Measurements from ENCODE around the gene ABCA7. TPM values are rescaled to one million over a fixed set of nuclear protein-coding genes. Genes with fewer than 3 reads are reported as not detected.

Gene ABCA7
- total RNA-seq, 4 donors from 2014 or later, result 6.0 to 20.0 (median 15.0) TPM

DNA sequence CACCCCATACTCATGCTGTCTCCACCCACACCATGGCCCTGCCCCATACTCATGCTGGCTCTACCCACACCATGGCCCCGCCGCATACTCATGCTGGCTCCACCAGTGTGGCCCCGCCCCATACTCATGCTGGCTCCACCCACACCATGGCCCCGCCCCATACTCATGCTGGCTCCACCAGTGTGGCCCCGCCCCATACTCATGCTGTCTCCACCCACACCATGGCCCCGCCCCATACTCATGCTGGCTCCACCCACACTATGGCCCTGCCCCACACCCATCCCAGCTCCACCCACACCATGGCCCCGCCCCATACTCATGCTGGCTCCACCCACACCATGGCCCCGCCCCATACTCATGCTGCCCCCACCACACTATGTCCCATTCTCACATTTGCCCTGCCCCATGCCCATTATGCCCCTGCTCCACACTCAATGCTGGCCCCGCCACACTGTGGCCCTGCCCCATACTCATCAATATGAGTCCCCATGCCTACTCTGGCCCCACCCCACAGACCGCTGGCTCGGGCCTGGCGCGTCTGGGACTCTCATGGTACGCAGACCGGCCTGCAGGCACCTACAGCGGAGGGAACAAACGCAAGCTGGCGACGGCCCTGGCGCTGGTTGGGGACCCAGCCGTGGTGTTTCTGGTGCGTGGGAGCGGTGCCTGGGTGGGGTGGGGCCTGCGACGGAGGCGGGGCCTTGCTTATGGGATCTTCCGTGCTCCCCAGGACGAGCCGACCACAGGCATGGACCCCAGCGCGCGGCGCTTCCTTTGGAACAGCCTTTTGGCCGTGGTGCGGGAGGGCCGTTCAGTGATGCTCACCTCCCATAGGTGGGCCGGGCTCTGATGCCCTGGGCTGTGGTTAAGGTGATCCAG, 23.4 kb downstream of the ABCA7 start:
- no peak for DNase-seq
- intact Hi-C loops (cut with DNase I; ENCODE audit: low total_unique reads), result no loop called here
- H3K4me1 ChIP-seq, result peaks cover 4 to 18% of the 10 kb centered on the region in 2 donors

DNA sequence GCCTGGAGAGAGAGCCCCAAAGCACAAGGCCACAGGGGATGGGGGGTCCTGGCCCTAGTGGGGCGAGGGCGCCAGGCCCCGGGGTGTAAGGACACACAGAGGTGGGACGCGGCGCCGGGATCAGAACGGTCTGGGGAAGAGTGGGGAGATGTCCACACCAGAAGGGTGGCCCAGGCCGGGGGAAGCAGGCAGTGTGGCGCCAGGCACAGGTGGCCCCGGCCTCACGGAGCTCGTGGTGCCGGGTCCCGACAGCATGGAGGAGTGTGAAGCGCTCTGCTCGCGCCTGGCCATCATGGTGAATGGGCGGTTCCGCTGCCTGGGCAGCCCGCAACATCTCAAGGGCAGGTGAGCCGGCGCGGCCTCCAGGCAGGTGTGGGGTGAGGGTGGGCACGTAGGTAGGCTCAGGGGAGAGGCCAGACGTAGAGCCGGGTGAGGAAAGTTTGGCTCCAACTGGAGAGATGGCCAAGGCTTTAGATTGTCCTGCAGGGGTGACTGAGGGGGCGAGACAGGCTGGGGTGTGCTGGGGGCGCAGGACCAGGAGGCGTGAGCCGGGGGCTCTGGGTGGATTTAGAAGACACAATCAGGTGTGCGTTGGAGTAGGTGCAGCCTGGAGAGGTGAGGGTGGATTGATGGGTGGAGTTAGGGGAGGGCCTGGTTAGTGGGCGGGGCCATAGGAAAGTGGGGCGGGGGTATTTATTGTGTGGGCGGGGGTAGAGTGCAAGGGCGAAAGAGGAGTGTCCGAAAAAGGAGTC, 24.2 kb downstream of the ABCA7 start:
- no peak for TF ChIP-seq POLR2A (IDR thresholded peaks at IDR 0.05)
- TF ChIP-seq, protein P1, sequence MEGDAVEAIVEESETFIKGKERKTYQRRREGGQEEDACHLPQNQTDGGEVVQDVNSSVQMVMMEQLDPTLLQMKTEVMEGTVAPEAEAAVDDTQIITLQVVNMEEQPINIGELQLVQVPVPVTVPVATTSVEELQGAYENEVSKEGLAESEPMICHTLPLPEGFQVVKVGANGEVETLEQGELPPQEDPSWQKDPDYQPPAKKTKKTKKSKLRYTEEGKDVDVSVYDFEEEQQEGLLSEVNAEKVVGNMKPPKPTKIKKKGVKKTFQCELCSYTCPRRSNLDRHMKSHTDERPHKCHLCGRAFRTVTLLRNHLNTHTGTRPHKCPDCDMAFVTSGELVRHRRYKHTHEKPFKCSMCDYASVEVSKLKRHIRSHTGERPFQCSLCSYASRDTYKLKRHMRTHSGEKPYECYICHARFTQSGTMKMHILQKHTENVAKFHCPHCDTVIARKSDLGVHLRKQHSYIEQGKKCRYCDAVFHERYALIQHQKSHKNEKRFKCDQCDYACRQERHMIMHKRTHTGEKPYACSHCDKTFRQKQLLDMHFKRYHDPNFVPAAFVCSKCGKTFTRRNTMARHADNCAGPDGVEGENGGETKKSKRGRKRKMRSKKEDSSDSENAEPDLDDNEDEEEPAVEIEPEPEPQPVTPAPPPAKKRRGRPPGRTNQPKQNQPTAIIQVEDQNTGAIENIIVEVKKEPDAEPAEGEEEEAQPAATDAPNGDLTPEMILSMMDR (IDR thresholded peaks at IDR 0.05 in 4 of 5, conservative IDR thresholded peaks at IDR 0.05 in 1 of 5), result no peak
- no peak overlapping the region for H3K4me3 ChIP-seq
- H3K9me3 ChIP-seq, result no peaks in the 10 kb centered on the region
- intact Hi-C loops (cut with DNase I; ENCODE audit: low total_unique reads) (no loop called here), in situ Hi-C loops (cut with MboI; ENCODE audit: low sequenced_read_pairs in 4 of 4) (no loop called here)
- ATAC-seq (no peak), DNase-seq (no peak)
- peaks cover 4 to 18% of the 10 kb centered on the region in 2 donors for H3K4me1 ChIP-seq
- peaks cover 0 to 8% of the 10 kb centered on the region in 2 donors for H3K36me3 ChIP-seq
- H3K27ac ChIP-seq, result no peak overlapping the region
- H3K27me3 ChIP-seq, result peaks cover 26 to 51% (median 37%) of the 10 kb centered on the region in 3 donors

More for the DNA sequence above, 23.4 kb downstream of the ABCA7 start:
- no peak for ATAC-seq
- H3K9me3 ChIP-seq, result peaks cover 0 to 6% (median 0%) of the 10 kb centered on the region in 3 donors
- TF ChIP-seq, protein P1 (IDR thresholded peaks at IDR 0.05 in 4 of 5, conservative IDR thresholded peaks at IDR 0.05 in 1 of 5), result no peak
- TF ChIP-seq POLR2A (IDR thresholded peaks at IDR 0.05), result no peak
- H3K27me3 ChIP-seq, result peaks cover 20 to 42% (median 29%) of the 10 kb centered on the region in 3 donors
- no peak overlapping the region for H3K4me3 ChIP-seq
- peaks cover 0 to 16% of the 10 kb centered on the region in 2 donors for H3K36me3 ChIP-seq
- in situ Hi-C loops (cut with MboI; ENCODE audit: low sequenced_read_pairs in 4 of 4), result no loop called here
- no peak overlapping the region for H3K27ac ChIP-seq

DNA sequence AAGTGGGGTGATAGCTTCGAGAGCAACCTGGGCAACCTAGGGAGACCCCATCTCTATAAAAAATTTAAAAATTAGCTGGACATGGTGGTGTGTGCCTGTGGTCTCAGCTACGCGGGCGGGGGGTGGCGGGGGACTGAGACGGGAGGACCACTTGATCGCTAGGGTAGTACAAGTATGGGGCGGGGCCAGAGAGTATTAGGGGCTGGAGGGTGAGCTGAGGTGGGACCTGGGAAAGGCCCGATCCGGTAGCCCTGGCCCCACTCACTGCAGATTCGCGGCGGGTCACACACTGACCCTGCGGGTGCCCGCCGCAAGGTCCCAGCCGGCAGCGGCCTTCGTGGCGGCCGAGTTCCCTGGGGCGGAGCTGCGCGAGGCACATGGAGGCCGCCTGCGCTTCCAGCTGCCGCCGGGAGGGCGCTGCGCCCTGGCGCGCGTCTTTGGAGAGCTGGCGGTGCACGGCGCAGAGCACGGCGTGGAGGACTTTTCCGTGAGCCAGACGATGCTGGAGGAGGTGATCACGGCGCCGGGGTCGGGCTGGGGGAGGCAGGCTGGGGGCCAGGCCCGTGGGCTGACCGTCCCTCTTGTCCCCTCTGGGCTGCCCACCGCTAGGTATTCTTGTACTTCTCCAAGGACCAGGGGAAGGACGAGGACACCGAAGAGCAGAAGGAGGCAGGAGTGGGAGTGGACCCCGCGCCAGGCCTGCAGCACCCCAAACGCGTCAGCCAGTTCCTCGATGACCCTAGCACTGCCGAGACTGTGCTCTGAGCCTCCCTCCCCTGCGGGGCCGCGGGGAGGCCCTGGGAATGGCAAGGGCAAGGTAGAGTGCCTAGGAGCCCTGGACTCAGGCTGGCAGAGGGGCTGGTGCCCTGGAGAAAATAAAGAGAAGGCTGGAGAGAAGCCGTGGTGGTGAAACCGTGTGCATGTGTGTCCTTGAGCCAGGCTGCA, 25.0 kb downstream of the ABCA7 start:
- intact Hi-C loops (cut with DNase I; ENCODE audit: low total_unique reads), result no loop called here
- TF ChIP-seq, protein P1 (IDR thresholded peaks at IDR 0.05 in 4 of 5, conservative IDR thresholded peaks at IDR 0.05 in 1 of 5), result peak; percentile 52 to 84 (median 64)
- no peak for TF ChIP-seq POLR2A (IDR thresholded peaks at IDR 0.05)
- peak; percentile 53 to 65 for ATAC-seq
- Histone ChIP-seq H3K27me3 (peaks cover 34 to 59% (median 45%) of the 10 kb centered on the region in 3 donors), H3K36me3 (no peaks in the 10 kb centered on the region), H3K4me3 (no peak overlapping the region), H3K27ac (no peak overlapping the region), H3K4me1 (peaks cover 4 to 18% of the 10 kb centered on the region in 2 donors), H3K9me3 (no peaks in the 10 kb centered on the region)
- in situ Hi-C loops (cut with MboI; ENCODE audit: low sequenced_read_pairs in 4 of 4), result no loop called here
- DNase-seq, result no peak

DNA sequence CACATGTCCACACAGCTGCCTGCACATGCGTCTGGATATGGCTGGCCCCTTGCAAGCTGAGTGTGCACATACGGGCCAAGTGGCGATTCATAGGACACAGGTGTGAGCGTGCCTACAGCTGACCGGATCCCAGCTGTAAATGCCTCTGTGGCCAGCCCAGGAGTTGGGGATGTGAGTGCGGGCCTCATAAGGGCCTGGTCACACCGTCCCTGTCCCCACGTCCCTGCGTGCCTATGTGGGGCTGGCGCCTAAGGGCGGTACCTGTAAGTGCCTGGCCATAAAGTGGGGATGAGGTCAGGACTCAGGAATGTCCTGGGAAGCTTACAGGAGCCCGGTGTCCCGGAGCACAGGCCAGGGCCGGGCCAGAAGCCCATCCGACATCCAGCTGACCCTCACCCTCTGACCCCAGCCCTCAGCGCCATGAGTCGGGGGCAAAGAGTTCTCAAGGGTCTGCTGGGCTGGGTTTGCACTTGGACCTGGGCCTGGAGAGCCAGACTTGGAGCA, 25.8 kb downstream of the ABCA7 start:
- TF ChIP-seq, protein P1 (IDR thresholded peaks at IDR 0.05 in 4 of 5, conservative IDR thresholded peaks at IDR 0.05 in 1 of 5), result no peak
- TF ChIP-seq POLR2A (IDR thresholded peaks at IDR 0.05), result no peak
- no peak overlapping the region for H3K4me3 ChIP-seq
- peaks cover 4 to 18% of the 10 kb centered on the region in 2 donors for H3K4me1 ChIP-seq
- no peak overlapping the region for H3K27ac ChIP-seq
- H3K36me3 ChIP-seq, result no peaks in the 10 kb centered on the region
- in situ Hi-C loops (cut with MboI; ENCODE audit: low sequenced_read_pairs in 4 of 4), result no loop called here
- no peak for DNase-seq
- H3K27me3 ChIP-seq, result peaks cover 41 to 66% (median 53%) of the 10 kb centered on the region in 3 donors
- no peaks in the 10 kb centered on the region for H3K9me3 ChIP-seq
- intact Hi-C loops (cut with DNase I; ENCODE audit: low total_unique reads), result no loop called here
- peak in 1 of 2 donors; percentile 13 for ATAC-seq
